DOHH2 (cell line): ENCODE measurements around the gene DMBT1.
"Not testable (repeated sequence)": the region's sequence is repeated elsewhere in the genome, so short reads cannot be mapped to it uniquely, and the experiment has no call there.

ENCODE experiments used
- H3F3A ChIP-seq: fragments of 200-600 bp; sonication (generic), shearing (Covaris generic); 2 replicates; pipeline ENCODE4 v1.6.0; 2016; ENCODE audit warnings: antibody characterized with exemption, mild to moderate bottlenecking; ENCODE audit not compliant: control insufficient read depth, insufficient read depth
- H3K27ac ChIP-seq: fragments of 200-600 bp; sonication (generic); 2 replicates; pipeline ENCODE4 v1.5.1; 2014; ENCODE audit warnings: low read depth, mild to moderate bottlenecking, low read length, moderate library complexity
- H3K27me3 ChIP-seq: fragments of 200-600 bp; sonication (generic); 2 replicates; pipeline ENCODE4 v1.6.1; 2014; ENCODE audit warnings: mild to moderate bottlenecking, low read length, mixed read lengths; ENCODE audit not compliant: control insufficient read depth
- H3K36me3 ChIP-seq: fragments of 200-600 bp; sonication (generic); 2 replicates; pipeline ENCODE4 v1.6.1; 2014; ENCODE audit warnings: mild to moderate bottlenecking, low read length, moderate library complexity, mixed read lengths; ENCODE audit not compliant: control insufficient read depth
- H3K4me1 ChIP-seq: fragments of 200-600 bp; sonication (generic); 2 replicates; pipeline ENCODE4 v1.6.1; 2014; ENCODE audit warnings: mild to moderate bottlenecking, low read length, mixed read lengths; ENCODE audit not compliant: control insufficient read depth
- H3K4me2 ChIP-seq: fragments of 200-600 bp; sonication (generic); 2 replicates; pipeline ENCODE4 v1.6.0; 2014; ENCODE audit warnings: mild to moderate bottlenecking, low read length, moderate library complexity
- H3K4me3 ChIP-seq: fragments of 200-600 bp; sonication (generic); 2 replicates; pipeline ENCODE4 v1.5.1; 2014; ENCODE audit warnings: mild to moderate bottlenecking, low read length, mixed read lengths
- H3K79me2 ChIP-seq: fragments of 200-600 bp; sonication (generic); 2 replicates; pipeline ENCODE4 v1.6.1; 2014; ENCODE audit warnings: mild to moderate bottlenecking, low read length, mixed read lengths; ENCODE audit not compliant: control insufficient read depth
- H3K9me2 ChIP-seq: fragments of 200-600 bp; sonication (generic); replicated peaks from 2 replicates; pipeline ENCODE4 v1.6.1; 2014; ENCODE audit warnings: mild to moderate bottlenecking, low read length, mixed read lengths; ENCODE audit not compliant: control insufficient read depth
- H3K9me3 ChIP-seq: fragments of 200-600 bp; sonication (generic); 2 replicates; pipeline ENCODE4 v1.6.1; 2014; ENCODE audit warnings: antibody characterized with exemption, low read length, mixed read lengths; ENCODE audit not compliant: control insufficient read depth, insufficient read depth
- H4K20me1 ChIP-seq: fragments of 200-600 bp; sonication (generic); 2 replicates; pipeline ENCODE4 v1.6.0; 2014; ENCODE audit warnings: low read depth, mild to moderate bottlenecking, antibody characterized with exemption, low read length, moderate library complexity; ENCODE audit not compliant: control insufficient read depth, insufficient read depth
- EZH2phosphoT487 ChIP-seq: fragments of 200-600 bp; sonication (generic); IDR thresholded peaks from 2 replicates; pipeline ENCODE4 v1.6.1; 2017; ENCODE audit warnings: borderline replicate concordance, mild to moderate bottlenecking, antibody characterized with exemption, low read length, moderate library complexity, mixed read lengths
- TF ChIP-seq, protein P1 (sequence below): fragments of 200-600 bp; sonication (generic); IDR thresholded peaks from one replicate; pipeline ENCODE4 v1.5.1; 2014; ENCODE audit warnings: antibody characterized with exemption, mild to moderate bottlenecking, low read depth, low read length; ENCODE audit not compliant: poor library complexity, severe bottlenecking

The DMBT1 gene

DNA sequence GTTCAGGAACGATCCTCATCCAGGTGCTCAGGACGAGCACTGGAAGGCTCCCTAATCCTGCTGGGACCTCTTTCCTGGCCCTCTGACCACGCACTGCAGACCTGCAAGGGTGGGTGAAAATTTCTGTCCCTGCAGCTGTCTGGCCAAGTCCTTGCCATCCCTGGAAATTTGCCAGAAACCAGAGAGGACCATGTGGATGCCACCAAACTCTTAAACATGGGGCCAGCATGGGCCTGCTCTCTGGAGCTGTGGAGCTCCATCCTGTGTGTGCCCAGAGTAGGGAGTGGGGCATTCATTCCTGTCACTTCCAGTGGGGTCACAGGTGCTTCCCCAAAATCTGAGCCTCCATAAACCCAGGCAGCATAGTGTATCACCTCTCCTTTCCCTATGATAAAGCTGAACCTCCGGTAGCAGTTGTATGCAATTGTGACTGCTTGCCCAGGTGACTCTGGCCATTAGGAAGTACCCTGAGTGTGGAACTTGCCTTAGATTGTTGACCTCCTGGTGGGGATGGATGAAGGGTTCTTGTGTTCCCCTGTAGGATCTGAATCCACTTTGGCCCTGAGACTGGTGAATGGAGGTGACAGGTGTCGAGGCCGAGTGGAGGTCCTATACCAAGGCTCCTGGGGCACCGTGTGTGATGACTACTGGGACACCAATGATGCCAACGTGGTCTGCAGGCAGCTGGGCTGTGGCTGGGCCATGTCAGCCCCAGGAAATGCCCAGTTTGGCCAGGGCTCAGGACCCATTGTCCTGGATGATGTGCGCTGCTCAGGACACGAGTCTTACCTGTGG is 57.1 kb downstream of the DMBT1 start:
- no peaks in the 10 kb centered on the region for H3K9me3 ChIP-seq
- H3K9me2 ChIP-seq = no peaks in the 10 kb centered on the region
- no peak overlapping the region for H3K4me3 ChIP-seq
- H3F3A ChIP-seq = no peaks in the 10 kb centered on the region
- no peaks in the 10 kb centered on the region for H3K4me1 ChIP-seq
- H3K4me2 ChIP-seq = no peak overlapping the region
- H4K20me1 ChIP-seq = no peaks in the 10 kb centered on the region
- no peak for TF ChIP-seq EZH2phosphoT487
- TF ChIP-seq, protein P1, sequence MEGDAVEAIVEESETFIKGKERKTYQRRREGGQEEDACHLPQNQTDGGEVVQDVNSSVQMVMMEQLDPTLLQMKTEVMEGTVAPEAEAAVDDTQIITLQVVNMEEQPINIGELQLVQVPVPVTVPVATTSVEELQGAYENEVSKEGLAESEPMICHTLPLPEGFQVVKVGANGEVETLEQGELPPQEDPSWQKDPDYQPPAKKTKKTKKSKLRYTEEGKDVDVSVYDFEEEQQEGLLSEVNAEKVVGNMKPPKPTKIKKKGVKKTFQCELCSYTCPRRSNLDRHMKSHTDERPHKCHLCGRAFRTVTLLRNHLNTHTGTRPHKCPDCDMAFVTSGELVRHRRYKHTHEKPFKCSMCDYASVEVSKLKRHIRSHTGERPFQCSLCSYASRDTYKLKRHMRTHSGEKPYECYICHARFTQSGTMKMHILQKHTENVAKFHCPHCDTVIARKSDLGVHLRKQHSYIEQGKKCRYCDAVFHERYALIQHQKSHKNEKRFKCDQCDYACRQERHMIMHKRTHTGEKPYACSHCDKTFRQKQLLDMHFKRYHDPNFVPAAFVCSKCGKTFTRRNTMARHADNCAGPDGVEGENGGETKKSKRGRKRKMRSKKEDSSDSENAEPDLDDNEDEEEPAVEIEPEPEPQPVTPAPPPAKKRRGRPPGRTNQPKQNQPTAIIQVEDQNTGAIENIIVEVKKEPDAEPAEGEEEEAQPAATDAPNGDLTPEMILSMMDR = no peak
- no peaks in the 10 kb centered on the region for H3K27me3 ChIP-seq
- no peaks in the 10 kb centered on the region for H3K79me2 ChIP-seq
- H3K36me3 ChIP-seq = no peaks in the 10 kb centered on the region
- H3K27ac ChIP-seq = no peak overlapping the region

DNA sequence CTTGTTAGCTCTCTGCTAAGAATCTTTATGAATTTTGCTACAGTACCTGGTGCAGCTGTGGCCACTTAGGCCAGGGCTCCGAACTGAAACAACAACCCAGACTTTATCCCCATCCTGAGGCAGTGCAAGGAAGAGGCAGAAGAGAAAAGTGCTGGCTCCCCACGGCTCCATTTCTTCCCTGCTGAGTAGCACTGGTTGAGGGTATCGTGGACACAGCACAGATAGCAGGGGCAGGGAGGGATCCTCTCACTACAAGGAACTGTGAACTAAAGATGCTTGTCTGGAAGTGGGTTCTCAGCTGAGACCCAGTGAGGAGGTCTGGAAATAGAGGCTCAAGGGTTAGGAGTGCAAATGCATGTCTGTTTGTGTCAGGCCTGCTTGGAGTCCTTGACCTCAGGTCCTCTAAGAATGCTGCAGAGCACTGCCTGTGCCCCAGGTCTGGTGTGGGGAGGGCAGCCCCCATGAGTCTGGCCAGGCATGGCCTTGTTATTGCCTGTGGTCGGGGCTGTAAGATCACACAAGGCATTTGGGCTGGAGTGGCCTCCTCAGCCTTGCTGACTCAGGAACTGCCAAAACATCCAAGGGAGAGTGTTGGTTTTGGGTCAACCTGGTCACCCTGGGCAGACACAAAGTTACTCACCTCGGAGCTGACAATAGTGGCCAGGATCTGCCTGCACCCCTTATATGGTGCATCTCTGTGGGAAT is 58.1 kb downstream of the DMBT1 start:
- H3K4me2 ChIP-seq = no peak overlapping the region
- no peaks in the 10 kb centered on the region for H3F3A ChIP-seq
- no peaks in the 10 kb centered on the region for H3K9me2 ChIP-seq
- H3K4me1 ChIP-seq = no peaks in the 10 kb centered on the region
- H3K9me3 ChIP-seq = no peaks in the 10 kb centered on the region
- H3K79me2 ChIP-seq = no peaks in the 10 kb centered on the region
- no peak overlapping the region for H3K4me3 ChIP-seq
- H3K27ac ChIP-seq = no peak overlapping the region
- H3K27me3 ChIP-seq = no peaks in the 10 kb centered on the region
- TF ChIP-seq, protein P1 = no peak
- TF ChIP-seq EZH2phosphoT487 = no peak
- no peaks in the 10 kb centered on the region for H3K36me3 ChIP-seq
- no peaks in the 10 kb centered on the region for H4K20me1 ChIP-seq

DNA sequence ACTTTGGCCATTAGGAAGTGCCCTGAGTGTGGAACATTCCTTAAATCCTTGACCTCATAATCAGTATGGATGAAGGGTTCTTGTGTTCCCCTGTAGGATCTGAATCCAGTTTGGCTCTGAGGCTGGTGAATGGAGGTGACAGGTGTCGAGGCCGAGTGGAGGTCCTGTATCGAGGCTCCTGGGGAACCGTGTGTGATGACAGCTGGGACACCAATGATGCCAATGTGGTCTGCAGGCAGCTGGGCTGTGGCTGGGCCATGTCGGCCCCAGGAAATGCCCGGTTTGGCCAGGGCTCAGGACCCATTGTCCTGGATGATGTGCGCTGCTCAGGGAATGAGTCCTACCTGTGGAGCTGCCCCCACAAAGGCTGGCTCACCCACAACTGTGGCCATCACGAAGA is 60.4 kb downstream of the DMBT1 start:
- not testable (repeated sequence) for H3K27ac ChIP-seq, H3K27me3 ChIP-seq, H3K9me2 ChIP-seq, H3K4me2 ChIP-seq, H3F3A ChIP-seq, H3K79me2 ChIP-seq, H3K4me1 ChIP-seq, H3K9me3 ChIP-seq, H3K36me3 ChIP-seq, H3K4me3 ChIP-seq, H4K20me1 ChIP-seq

DNA sequence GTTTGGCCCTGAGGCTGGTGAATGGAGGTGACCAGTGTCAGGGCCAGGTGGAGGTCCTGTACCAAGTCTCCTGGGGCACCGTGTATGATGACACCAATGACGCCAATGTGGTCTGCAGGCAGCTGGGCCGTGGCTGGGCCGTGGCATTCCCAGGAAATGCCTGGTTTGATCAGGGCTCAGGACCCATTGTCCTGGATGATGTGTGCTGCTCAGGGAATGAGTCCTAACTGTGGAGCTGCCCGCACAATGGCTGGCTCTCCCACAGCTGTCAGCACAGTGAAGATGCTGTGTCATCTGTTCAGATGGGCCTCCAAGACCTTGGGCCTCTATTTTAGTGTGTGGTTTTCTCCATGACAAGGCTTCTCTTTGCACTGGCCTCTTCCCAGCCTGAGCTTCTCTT is 64.0 kb downstream of the DMBT1 start:
- Histone ChIP-seq H3K27me3 (no peaks in the 10 kb centered on the region), H3K4me3 (no peak overlapping the region), H3F3A (no peaks in the 10 kb centered on the region), H3K79me2 (no peaks in the 10 kb centered on the region), H4K20me1 (no peaks in the 10 kb centered on the region), H3K4me1 (no peaks in the 10 kb centered on the region), H3K4me2 (no peak overlapping the region), H3K36me3 (no peaks in the 10 kb centered on the region), H3K27ac (no peak overlapping the region), H3K9me2 (no peaks in the 10 kb centered on the region), H3K9me3 (no peaks in the 10 kb centered on the region)
- TF ChIP-seq, protein P1 = no peak
- no peak for TF ChIP-seq EZH2phosphoT487
